ENCODE results near the gene MOCS1. TPM values are rescaled to one million over a fixed set of nuclear protein-coding genes. Genes with fewer than 3 reads are reported as not detected.

MOCS1 gene
- polyA plus RNA-seq, 1 of the 3 experiments (the other 2 are of a cell fraction) = 4.2 TPM

- no peak overlapping the region for H3K4me3 ChIP-seq (ENCODE audit: low read depth in 2 of 2, low read length in 1 of 2)
- H2AFZ ChIP-seq (ENCODE audit: low read depth) = no peak overlapping the region
- H3F3A ChIP-seq (replicated peaks; ENCODE audit: insufficient read depth) = no peaks in the 10 kb centered on the region
- no peak overlapping the region for H3K4me2 ChIP-seq
- no peak for TF ChIP-seq IRF3 (IDR thresholded peaks at IDR 0.05; ENCODE audit: low read depth, low read length)
- TF ChIP-seq PBX3 (IDR thresholded peaks at IDR 0.05) = no peak
- TF ChIP-seq SIN3A (IDR thresholded peaks at IDR 0.05; ENCODE audit: borderline replicate concordance, low read depth, low read length) = no peak
- no peak for TF ChIP-seq CHD2 (IDR thresholded peaks at IDR 0.05; ENCODE audit: low read length, partially characterized antibody)
- TF ChIP-seq RXRA (IDR thresholded peaks at IDR 0.05; ENCODE audit: borderline replicate concordance, low read depth) = no peak
- TF ChIP-seq POLR2AphosphoS5 (IDR thresholded peaks at IDR 0.05; ENCODE audit: low read depth, low read length) = no peak
- no peak for TF ChIP-seq EZH2phosphoT487 (IDR thresholded peaks at IDR 0.05; ENCODE audit: borderline replicate concordance, low read depth)
- no peak for TF ChIP-seq FOSL2 (IDR thresholded peaks at IDR 0.05; ENCODE audit: borderline replicate concordance, low read depth)
- TF ChIP-seq NFIC (IDR thresholded peaks at IDR 0.05; ENCODE audit: borderline replicate concordance) = no peak
- no peak for TF ChIP-seq REST (IDR thresholded peaks at IDR 0.05; ENCODE audit: low read depth, low read length)
- no peak for TF ChIP-seq USF1 (IDR thresholded peaks at IDR 0.05; ENCODE audit: borderline replicate concordance, low read depth)
- no peak for TF ChIP-seq SMC3 (IDR thresholded peaks at IDR 0.05; ENCODE audit: low read depth, low read length)
- TF ChIP-seq MAX (IDR thresholded peaks at IDR 0.05; ENCODE audit: low read depth) = no peak
- no peak for TF ChIP-seq TAF1 (IDR thresholded peaks at IDR 0.05; ENCODE audit: borderline replicate concordance, low read depth, low read length)
- no peak for TF ChIP-seq USF2 (IDR thresholded peaks at IDR 0.05; ENCODE audit: borderline replicate concordance, low read depth, low read length)
- TF ChIP-seq ZBTB33 (IDR thresholded peaks at IDR 0.05; ENCODE audit: borderline replicate concordance, low read depth) = no peak
- no peak for TF ChIP-seq JUND (IDR thresholded peaks at IDR 0.05)
- no peak for TF ChIP-seq RAD21 (IDR thresholded peaks at IDR 0.05; ENCODE audit: low read length)
- TF ChIP-seq MXI1 (IDR thresholded peaks at IDR 0.05; ENCODE audit: low read depth, low read length) = no peak
- H3K9ac ChIP-seq = no peak overlapping the region
- DNase-seq = no peak
- no peaks in the 10 kb centered on the region for H3K9me3 ChIP-seq
- CTCF ChIA-PET = interaction anchor here (6.5 to 7.2 kb wide), 2 partner anchors 519 to 535 kb away, joined by 45 to 69 read pairs; no protein-coding TSS in a partner anchor
- WGBS (ENCODE audit: low lambda C conversion rate) = 50% methylated on average over 1 of the region's 12 CpGs
- H3K36me3 ChIP-seq (replicated peaks in 1 of 2; ENCODE audit: control insufficient read depth in 1 of 2, insufficient read depth in 2 of 2, low read length in 1 of 2) = no peaks in the 10 kb centered on the region
- POLR2A ChIA-PET = no interaction called here
- H4K20me1 ChIP-seq (ENCODE audit: insufficient read depth) = no peaks in the 10 kb centered on the region
- H3K79me2 ChIP-seq (ENCODE audit: insufficient read depth) = no peaks in the 10 kb centered on the region
- H3K27me3 ChIP-seq (ENCODE audit: insufficient read depth) = no peaks in the 10 kb centered on the region
- H3K9me2 ChIP-seq = no peaks in the 10 kb centered on the region
- no peak overlapping the region for H3K27ac ChIP-seq (ENCODE audit: low read depth in 2 of 2, low read length in 1 of 2)
- H3K4me1 ChIP-seq (ENCODE audit: control insufficient read depth in 1 of 2, insufficient read depth in 2 of 2, low read depth in 1 of 2, low read length in 1 of 2) = no peaks in the 10 kb centered on the region
These were observed 37.6 kb downstream of the MOCS1 start for GRCh38 chr6:39896701-39897100.

All from SK-N-SH (cell line).